ENCODE results near the gene KIAA2012. TPM values are rescaled to one million over a fixed set of nuclear protein-coding genes. Genes with fewer than 3 reads are reported as not detected.

Gene KIAA2012
- total RNA-seq, 1 donor from 2014 or later, result not detected

Other genes with a start within 250 kb of the KIAA2012 start
- 1.3 TPM in 2 replicates for gene FZD7, start 39.4 kb upstream of the KIAA2012 start, total RNA-seq
- gene SUMO1, start 165.3 kb downstream of the KIAA2012 start, total RNA-seq, result 121 and 127 TPM in 2 replicates
- 221 and 228 TPM in 2 replicates for gene NOP58, start 192.5 kb downstream of the KIAA2012 start, total RNA-seq

Data from activated CD4-positive, alpha-beta T cell treated with anti-CD3 and anti-CD28 coated beads, Interleukin-2, amount 10 ng/mL, durations not matched to agents 24 days and 14 days (primary cell).